Measurements from ENCODE around the gene COL11A2.

Gene COL11A2

DNA sequence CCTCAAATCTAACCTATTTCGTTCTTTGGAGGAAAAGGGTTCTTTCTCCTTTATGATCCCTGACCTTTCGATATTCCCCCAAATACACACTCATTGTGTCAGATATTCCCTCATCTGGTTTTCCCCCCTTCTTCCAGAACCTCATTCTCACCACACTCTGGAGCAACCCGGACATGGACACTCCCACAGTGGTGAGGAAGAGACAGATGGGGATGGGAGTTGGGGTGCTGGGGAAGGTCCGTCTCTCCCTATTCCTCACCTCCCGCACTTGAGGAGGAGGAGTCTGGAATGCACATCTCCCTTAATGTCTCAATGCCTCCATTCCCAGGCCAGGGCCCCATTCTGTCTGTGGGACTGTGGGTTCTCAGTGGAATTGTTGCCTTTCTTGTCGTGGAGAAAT, 9.7 kb upstream of the COL11A2 start:
- Histone ChIP-seq H3K27me3 (ENCODE audit: insufficient read depth, low read depth, severe bottlenecking) (no peaks in the 10 kb centered on the region), H3K4me3 (ENCODE audit: low read depth, low read length) (no peak overlapping the region), H3K9me3 (ENCODE audit: severe bottlenecking) (no peaks in the 10 kb centered on the region), H3K27ac (peak overlapping the region; percentile 99; the same call in 1 of the 2 replicates), H3K36me3 (peaks cover 50% of the 10 kb centered on the region)
- DNase-seq = no peak
- TF ChIP-seq, protein P1, sequence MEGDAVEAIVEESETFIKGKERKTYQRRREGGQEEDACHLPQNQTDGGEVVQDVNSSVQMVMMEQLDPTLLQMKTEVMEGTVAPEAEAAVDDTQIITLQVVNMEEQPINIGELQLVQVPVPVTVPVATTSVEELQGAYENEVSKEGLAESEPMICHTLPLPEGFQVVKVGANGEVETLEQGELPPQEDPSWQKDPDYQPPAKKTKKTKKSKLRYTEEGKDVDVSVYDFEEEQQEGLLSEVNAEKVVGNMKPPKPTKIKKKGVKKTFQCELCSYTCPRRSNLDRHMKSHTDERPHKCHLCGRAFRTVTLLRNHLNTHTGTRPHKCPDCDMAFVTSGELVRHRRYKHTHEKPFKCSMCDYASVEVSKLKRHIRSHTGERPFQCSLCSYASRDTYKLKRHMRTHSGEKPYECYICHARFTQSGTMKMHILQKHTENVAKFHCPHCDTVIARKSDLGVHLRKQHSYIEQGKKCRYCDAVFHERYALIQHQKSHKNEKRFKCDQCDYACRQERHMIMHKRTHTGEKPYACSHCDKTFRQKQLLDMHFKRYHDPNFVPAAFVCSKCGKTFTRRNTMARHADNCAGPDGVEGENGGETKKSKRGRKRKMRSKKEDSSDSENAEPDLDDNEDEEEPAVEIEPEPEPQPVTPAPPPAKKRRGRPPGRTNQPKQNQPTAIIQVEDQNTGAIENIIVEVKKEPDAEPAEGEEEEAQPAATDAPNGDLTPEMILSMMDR (IDR thresholded peaks at IDR 0.05; ENCODE audit: low read depth, low read length) = no peak

DNA sequence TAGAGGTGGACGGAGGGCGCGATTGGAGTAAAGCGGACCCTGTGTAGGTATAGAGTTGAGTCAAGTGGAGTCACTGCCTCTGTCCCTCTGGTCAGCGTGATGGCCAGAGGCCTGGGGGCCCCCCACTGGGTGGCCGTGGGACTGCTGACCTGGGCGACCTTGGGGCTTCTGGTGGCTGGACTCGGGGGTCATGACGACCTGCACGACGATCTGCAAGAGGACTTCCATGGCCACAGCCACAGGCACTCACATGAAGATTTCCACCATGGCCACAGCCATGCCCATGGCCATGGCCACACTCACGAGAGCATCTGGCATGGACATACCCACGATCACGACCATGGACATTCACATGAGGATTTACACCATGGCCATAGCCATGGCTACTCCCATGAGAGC, 8.9 kb upstream of the COL11A2 start:
- DNase-seq = no peak
- TF ChIP-seq, protein P1 (IDR thresholded peaks at IDR 0.05; ENCODE audit: low read depth, low read length) = no peak
- Histone ChIP-seq H3K4me3 (ENCODE audit: low read depth, low read length) (peak overlapping the region; percentile 82), H3K36me3 (peaks cover 58% of the 10 kb centered on the region), H3K9me3 (ENCODE audit: severe bottlenecking) (no peaks in the 10 kb centered on the region), H3K27ac (peak overlapping the region; percentile 99), H3K27me3 (ENCODE audit: insufficient read depth, low read depth, severe bottlenecking) (no peaks in the 10 kb centered on the region)

DNA sequence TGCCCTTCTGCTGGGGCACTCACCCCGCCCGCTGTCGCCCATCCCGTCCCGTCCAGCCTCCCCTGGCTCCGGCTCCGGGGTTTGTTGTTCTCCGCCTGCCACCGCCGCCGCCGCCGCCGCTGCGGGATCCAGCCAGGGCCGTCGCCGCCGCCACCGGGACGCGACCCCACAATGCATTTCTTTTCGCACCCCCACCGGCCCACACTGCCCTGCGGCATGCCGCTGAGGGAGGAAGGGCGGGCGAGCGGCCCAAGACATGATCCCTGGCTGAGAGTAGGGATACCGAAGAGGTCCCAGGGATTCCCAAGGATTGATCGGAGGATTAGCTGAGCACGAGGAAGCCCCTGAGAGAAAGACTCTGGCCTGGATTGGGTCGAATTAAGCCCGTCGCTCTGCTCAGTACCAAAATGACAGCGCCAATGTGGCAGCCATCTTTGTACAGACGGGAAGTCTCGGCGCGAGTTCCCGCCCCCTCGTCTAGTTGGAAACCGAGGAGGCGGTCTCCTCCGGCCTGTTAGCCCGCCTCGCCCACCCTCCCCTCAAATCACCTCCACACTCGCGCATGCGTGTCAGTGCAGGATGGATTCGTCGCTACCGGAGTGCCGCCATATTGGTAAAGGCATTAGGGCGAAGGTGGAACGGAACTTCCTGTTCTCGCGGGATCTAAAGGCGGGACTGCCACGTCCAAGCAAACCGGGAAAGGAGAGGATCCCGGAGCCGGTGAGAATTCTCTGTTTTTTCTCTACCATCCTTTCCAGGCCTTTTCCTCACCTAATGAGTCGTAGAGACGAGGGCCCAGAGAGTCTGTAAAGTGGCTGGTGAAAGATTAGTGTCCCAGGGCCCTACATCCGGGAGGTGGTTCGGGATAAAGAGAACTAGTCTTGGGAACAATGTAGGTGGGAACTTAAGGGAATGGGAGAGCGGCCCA, 8.2 kb upstream of the COL11A2 start, which contains the start of the genes RXRB and SLC39A7:
Gene RXRB, minus strand, starts transcription at position 447 of the 928 bp plus-strand sequence. Its CDS starts 189 bp downstream, at position 258.
Gene SLC39A7, plus strand, starts transcription at position 649 of the 928 bp plus-strand sequence. CDS start 379 bp downstream, outside the sequence.
- TF ChIP-seq, protein P1 (IDR thresholded peaks at IDR 0.05; ENCODE audit: low read depth, low read length) = no peak
- Histone ChIP-seq H3K27ac (peak within 1 kb of the TSS; percentile 99), H3K36me3 (peaks cover 64% of the 10 kb centered on the region), H3K9me3 (ENCODE audit: severe bottlenecking) (no peaks in the 10 kb centered on the region), H3K4me3 (ENCODE audit: low read depth, low read length) (peak within 1 kb of the TSS; percentile 82), H3K27me3 (ENCODE audit: insufficient read depth, low read depth, severe bottlenecking) (no peaks in the 10 kb centered on the region)
- DNase-seq = peak; percentile 100

DNA sequence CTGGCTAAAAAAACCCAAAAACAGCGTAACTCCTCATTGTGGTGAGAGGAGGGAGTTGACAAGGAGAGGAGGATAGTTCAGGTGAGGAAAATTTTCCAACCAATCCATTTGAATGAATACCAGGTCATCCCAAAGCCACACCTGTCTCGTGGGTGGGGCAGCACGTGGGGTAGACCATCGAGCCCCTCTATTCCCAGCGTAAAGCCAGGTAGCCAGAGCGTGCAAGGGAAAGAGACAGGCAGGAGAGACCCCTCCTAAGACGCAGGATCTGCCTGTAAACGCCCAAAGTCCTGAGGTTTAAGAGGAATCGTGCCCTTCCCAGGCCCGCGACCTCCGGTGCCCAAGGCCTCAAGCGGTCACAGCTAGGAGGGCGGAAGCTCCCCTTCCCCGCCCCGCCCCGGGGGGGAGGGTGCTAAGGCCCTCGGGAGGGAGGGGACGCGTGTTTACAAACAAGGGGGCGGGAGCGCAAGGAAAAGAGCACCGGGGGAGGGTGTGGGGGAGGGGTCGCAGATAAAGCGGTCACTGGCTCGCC, 7.5 kb upstream of the COL11A2 start:
- peak overlapping the region; percentile 99 for H3K27ac ChIP-seq
- TF ChIP-seq, protein P1 (IDR thresholded peaks at IDR 0.05; ENCODE audit: low read depth, low read length) = no peak
- no peaks in the 10 kb centered on the region for H3K9me3 ChIP-seq (ENCODE audit: severe bottlenecking)
- peaks cover 72% of the 10 kb centered on the region for H3K36me3 ChIP-seq
- H3K4me3 ChIP-seq (ENCODE audit: low read depth, low read length) = peak overlapping the region; percentile 82
- no peaks in the 10 kb centered on the region for H3K27me3 ChIP-seq (ENCODE audit: insufficient read depth, low read depth, severe bottlenecking)
- peak; percentile 92 for DNase-seq

DNA sequence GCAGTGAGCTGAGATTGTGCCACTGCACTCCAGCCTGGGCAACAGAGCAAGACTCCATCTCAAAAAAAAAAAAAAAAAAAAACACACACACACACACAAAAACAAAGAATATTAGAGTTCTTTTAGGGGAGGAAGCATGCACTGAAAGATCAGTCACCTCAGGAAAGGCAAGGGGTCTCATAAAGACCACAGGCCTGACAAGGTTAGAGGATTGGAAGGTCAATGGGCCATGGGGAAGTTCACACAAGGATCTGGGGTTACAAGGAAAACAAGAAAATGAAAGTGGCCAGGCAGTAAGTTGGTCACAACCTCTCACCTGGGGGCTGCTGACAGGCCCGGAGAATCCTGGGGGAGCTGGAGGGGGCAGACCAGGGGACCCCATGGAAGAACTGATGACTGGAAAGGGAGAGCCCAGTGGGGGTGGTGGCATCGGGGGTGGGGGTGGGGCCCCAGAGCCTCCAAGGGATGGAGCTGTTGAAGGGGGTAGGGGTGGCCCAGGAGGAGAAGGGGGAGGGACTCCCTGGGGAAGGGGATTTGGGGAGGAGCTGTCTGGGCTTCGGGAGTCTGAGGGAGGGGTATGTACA, 6.7 kb upstream of the COL11A2 start:
- TF ChIP-seq, protein P1 (IDR thresholded peaks at IDR 0.05; ENCODE audit: low read depth, low read length) = no peak
- DNase-seq = no peak
- no peaks in the 10 kb centered on the region for H3K9me3 ChIP-seq (ENCODE audit: severe bottlenecking)
- H3K27ac ChIP-seq = no peak overlapping the region
- H3K4me3 ChIP-seq (ENCODE audit: low read depth, low read length) = peak overlapping the region; percentile 82
- H3K27me3 ChIP-seq (ENCODE audit: insufficient read depth, low read depth, severe bottlenecking) = no peaks in the 10 kb centered on the region
- peaks cover 78% of the 10 kb centered on the region for H3K36me3 ChIP-seq
